HG02610 (cell line): ENCODE results near the gene TAOK3.
"Not testable (repeated sequence)": the region's sequence is repeated elsewhere in the genome, so short reads cannot be mapped to it uniquely, and the experiment has no call there.

ENCODE experiments used
- ATAC-seq: cut with Tn5 transposase; IDR thresholded peaks from one replicate; pipeline ENCODE4 v1.9.1; 2021; ENCODE audit warnings: mild to moderate bottlenecking, moderate library complexity; ENCODE audit not compliant: unreplicated experiment

TAOK3 gene

GRCh38 chr12:118304093-118304492 lies 68.6 kb downstream of the TAOK3 start:
- ATAC-seq, result no peak

- ATAC-seq, result no peak
Measured at GRCh38 chr12:118302053-118302452, 70.7 kb downstream of the TAOK3 start.

GRCh38 chr12:118299791-118300460 lies 72.8 kb downstream of the TAOK3 start:
- ATAC-seq, result no peak

GRCh38 chr12:118297284-118297683 lies 75.4 kb downstream of the TAOK3 start:
- ATAC-seq, result no peak

GRCh38 chr12:118292836-118293235 lies 79.9 kb downstream of the TAOK3 start:
- ATAC-seq, result no peak

GRCh38 chr12:118290130-118290529 lies 82.6 kb downstream of the TAOK3 start:
- no peak for ATAC-seq

GRCh38 chr12:118288174-118288573 lies 84.5 kb downstream of the TAOK3 start:
- no peak for ATAC-seq

- no peak for ATAC-seq
Measured at GRCh38 chr12:118287728-118288127, 85.0 kb downstream of the TAOK3 start.

- ATAC-seq, result no peak
Measured at GRCh38 chr12:118282767-118283166, 89.9 kb downstream of the TAOK3 start.

GRCh38 chr12:118278288-118278687 lies 94.4 kb downstream of the TAOK3 start:
- ATAC-seq, result not testable (repeated sequence)

GRCh38 chr12:118274066-118274465 lies 98.6 kb downstream of the TAOK3 start:
- no peak for ATAC-seq

- ATAC-seq, result no peak
Measured at GRCh38 chr12:118271770-118272417, 100.8 kb downstream of the TAOK3 start.

- ATAC-seq, result no peak
Measured at GRCh38 chr12:118271183-118271582, 101.5 kb downstream of the TAOK3 start.

- ATAC-seq, result no peak
Measured at GRCh38 chr12:118269806-118270205, 102.9 kb downstream of the TAOK3 start.

- ATAC-seq, result no peak
Measured at GRCh38 chr12:118259079-118259478, 113.6 kb downstream of the TAOK3 start.

GRCh38 chr12:118256352-118256751 lies 116.4 kb downstream of the TAOK3 start:
- no peak for ATAC-seq

GRCh38 chr12:118249547-118249946 lies 123.2 kb downstream of the TAOK3 start:
- ATAC-seq, result no peak

GRCh38 chr12:118245886-118246285 lies 126.8 kb downstream of the TAOK3 start:
- ATAC-seq, result not testable (repeated sequence)

- peak; percentile 56 for ATAC-seq
Measured at GRCh38 chr12:118238888-118239287, 133.8 kb downstream of the TAOK3 start.

- ATAC-seq, result no peak
Measured at GRCh38 chr12:118237908-118238307, 134.8 kb downstream of the TAOK3 start.

GRCh38 chr12:118237052-118237665 lies 135.5 kb downstream of the TAOK3 start:
- peak; percentile 89 for ATAC-seq

- ATAC-seq, result no peak
Measured at GRCh38 chr12:118220702-118221101, 152.0 kb downstream of the TAOK3 start.
